Loucy (cell line): ENCODE results near the gene PPIL1.

Experiments
- CTCF ChIP-seq: fragments of 200-600 bp; sonication (generic); conservative IDR thresholded peaks from 2 replicates; pipeline ENCODE4 v1.5.1; 2014; ENCODE audit warnings: mild to moderate bottlenecking, antibody characterized with exemption, low read length
- EZH2phosphoT487 ChIP-seq: fragments of 200-600 bp; IDR thresholded peaks from 2 replicates; pipeline ENCODE4 v1.6.1; 2018; ENCODE audit warnings: antibody characterized with exemption, mild to moderate bottlenecking, moderate library complexity, borderline replicate concordance

GRCh38 chr6:36857325-36857724 lies 17.3 kb downstream of the PPIL1 start:
- no peak for TF ChIP-seq CTCF
- no peak for TF ChIP-seq EZH2phosphoT487
